A549 (cell line): ENCODE measurements around the gene TTC33. TPM values are rescaled to one million over a fixed set of nuclear protein-coding genes. Genes with fewer than 3 reads are reported as not detected.

ENCODE experiments used
- ATAC-seq, 2 experiments: fragments of 200-7000 bp in 1 of 2; fragments of >200 bp in 1 of 2; cut with Nextera tagmentation in 1 of 2; cut with Tn5 transposase in 1 of 2; 3 replicates each; pipeline versions ENCODE4 v1.8.0 to v1.9.1; 2018 to 2020; ENCODE audit warnings: mild to moderate bottlenecking in 1 of 2, moderate library complexity in 1 of 2
- CTCF ChIA-PET: fragments of 300-600 bp; sonication (Branson Sonifier 250); formaldehyde crosslinking; extraction: SDS; loops from one replicate; lab custom pipeline; 2021; ENCODE audit warnings: antibody characterized with exemption, inconsistent platforms; lab: Yijun Ruan, JAX
- POLR2A ChIA-PET: fragments of 350-600 bp; formaldehyde crosslinking; extraction: SDS; loops from one replicate; lab custom pipeline; 2021; ENCODE audit warnings: antibody characterized with exemption, inconsistent platforms; lab: Yijun Ruan, JAX
- DNase-seq, 2 experiments: peaks; one replicate each; pipeline versions ENCODE4 v3.0.0 to v3.0.0-alpha.2; 2011 to 2016; ENCODE audit warnings: low read depth in 1 of 2, low spot score in 1 of 2
- FAIRE-seq: peaks from 2 replicates; lab custom pipeline; 2011; peaks lifted over from hg19 to GRCh38; lab: Jason Lieb, UNC
- H3K27ac ChIP-seq, 2 experiments: fragments of >200 bp; sonication (Bioruptor Twin); formaldehyde crosslinking; 3 replicates each; pipeline ENCODE4 v1.5.1; 2016 to 2017
- H3K4me1 ChIP-seq: fragments of >200 bp; sonication (Bioruptor Twin); formaldehyde crosslinking; 3 replicates; pipeline ENCODE4 v1.6.1; 2016
- H3K4me2 ChIP-seq: fragments of >200 bp; sonication (Bioruptor Twin); formaldehyde crosslinking; 3 replicates; pipeline ENCODE4 v1.6.1; 2016
- H3K4me3 ChIP-seq: fragments of >200 bp; sonication (Bioruptor Twin); formaldehyde crosslinking; 3 replicates; pipeline ENCODE4 v1.5.1; 2016
- H3K9me3 ChIP-seq: fragments of >200 bp; sonication (Bioruptor Twin); formaldehyde crosslinking; 3 replicates; pipeline ENCODE4 v1.6.1; 2016
- CBX8 ChIP-seq: fragments of 200-600 bp; sonication (generic); IDR thresholded peaks from 2 replicates; pipeline ENCODE4 v1.6.1; 2016
- CHD2 ChIP-seq: fragments of 150-350 bp; IDR thresholded peaks from 2 replicates; pipeline ENCODE4 v1.6.1; 2014; ENCODE audit warnings: low read length; ENCODE audit not compliant: partially characterized antibody
- EHF ChIP-seq: fragments of 250-450 bp; sonication (Bioruptor Pico); IDR thresholded peaks from 2 replicates; pipeline ENCODE4 v1.5.0; 2020; ENCODE audit warnings: mild to moderate bottlenecking
- EP300 ChIP-seq, 2 experiments: fragments of >200 bp; sonication (Bioruptor Twin); formaldehyde crosslinking; IDR thresholded peaks; 2 replicates in 1 of 2; 3 replicates in 1 of 2; pipeline ENCODE4 v1.6.1; 2016 to 2017
- HDAC2 ChIP-seq: fragments of 200-600 bp; sonication (generic); IDR thresholded peaks from 2 replicates; pipeline ENCODE4 v1.6.1; 2016
- HOXA7 ChIP-seq: fragments of 250-450 bp; sonication (Bioruptor Pico); IDR thresholded peaks from 2 replicates; pipeline ENCODE4 v1.5.0; 2020; ENCODE audit warnings: mild to moderate bottlenecking, moderate library complexity
- HOXB13 ChIP-seq: fragments of 250-450 bp; sonication (Bioruptor Pico); IDR thresholded peaks from 2 replicates; pipeline ENCODE4 v1.5.0; 2020; ENCODE audit warnings: low read depth, mild to moderate bottlenecking, moderate library complexity
- HOXB5 ChIP-seq: fragments of 250-450 bp; sonication (Bioruptor Pico); IDR thresholded peaks from 2 replicates; pipeline ENCODE4 v1.5.0; 2020; ENCODE audit warnings: mild to moderate bottlenecking, moderate library complexity
- MAFK ChIP-seq: fragments of 450-650 bp; IDR thresholded peaks from 2 replicates; pipeline ENCODE4 v1.6.1; 2014; ENCODE audit not compliant: partially characterized antibody
- NFE2L2 ChIP-seq: fragments of 150-350 bp; conservative IDR thresholded peaks from 2 replicates; pipeline ENCODE4 v1.6.1; 2014; ENCODE audit warnings: low read length
- NPAS2 ChIP-seq: fragments of 250-450 bp; sonication (Bioruptor Pico); IDR thresholded peaks from 2 replicates; pipeline ENCODE4 v1.8.0; 2022; ENCODE audit warnings: mild to moderate bottlenecking, moderate library complexity, borderline replicate concordance
- NR3C1 ChIP-seq: fragments of >200 bp; sonication (Bioruptor Twin); formaldehyde crosslinking; IDR thresholded peaks from 3 replicates; pipeline ENCODE4 v1.6.1; 2017
- POLR2AphosphoS2 ChIP-seq: conservative IDR thresholded peaks from 2 replicates; pipeline ENCODE4 v1.6.1; 2012; ENCODE audit warnings: low read length, improper control_type of control experiment, inconsistent platforms
- RAD21 ChIP-seq, 2 experiments: fragments of >200 bp in 1 of 2; sonication (Bioruptor Twin) in 1 of 2; formaldehyde crosslinking in 1 of 2; IDR thresholded peaks in 1 of 2; conservative IDR thresholded peaks in 1 of 2; 2 replicates in 1 of 2; 3 replicates in 1 of 2; pipeline ENCODE4 v1.6.1; 2012 to 2018; ENCODE audit warnings: inconsistent platforms in 1 of 2
- RARB ChIP-seq: fragments of 250-450 bp; sonication (Bioruptor Pico); IDR thresholded peaks from 2 replicates; pipeline ENCODE4 v1.8.0; 2021; ENCODE audit warnings: mild to moderate bottlenecking, moderate library complexity
- SMC3 ChIP-seq: fragments of >200 bp; sonication (Bioruptor Twin); formaldehyde crosslinking; IDR thresholded peaks from 3 replicates; pipeline ENCODE4 v1.6.1; 2018; ENCODE audit warnings: inconsistent platforms
- TP53 ChIP-seq: fragments of 250-450 bp; sonication (Bioruptor Pico); IDR thresholded peaks from 2 replicates; pipeline ENCODE4 v1.5.0; 2021; ENCODE audit warnings: mild to moderate bottlenecking, moderate library complexity
- ZC3H11A ChIP-seq: fragments of 450-650 bp; IDR thresholded peaks from 2 replicates; pipeline ENCODE4 v1.6.1; 2014; ENCODE audit warnings: antibody characterized with exemption, mild to moderate bottlenecking
- WGBS: methylation state at CpG from one replicate; pipeline ENCODE4 v1.1.6; 2017; ENCODE audit errors: missing lambda C conversion rate; 5-methylcytosine and 5-hydroxymethylcytosine counted together
- polyA plus RNA-seq, 4 experiments: library from polyadenylated mRNA; depleted of rRNA in 3 of 4; stranded (reverse); fragments of >200 nt; fragmentation: RNase III in 1 of 4; extraction: RNeasy Plus Mini Kit Qiagen cat#74134 plus additional on column Dnase treatment in 1 of 4; gene quantifications; 2 replicates in 3 of 4; 3 replicates in 1 of 4; pipeline ENCODE4 v1.2.3, GENCODE V29; 2011 to 2017
- TF ChIP-seq, protein P1 (sequence below): IDR thresholded peaks from 2 replicates; pipeline ENCODE4 v1.6.1; 2012
- TF ChIP-seq, protein P2 (sequence below): IDR thresholded peaks from 2 replicates; pipeline ENCODE4 v1.6.1; 2012; ENCODE audit warnings: low read depth, borderline replicate concordance
- TF ChIP-seq, protein P3 (sequence below): fragments of 200-600 bp; sonication (generic); IDR thresholded peaks from 2 replicates; pipeline ENCODE4 v1.6.1; 2016; ENCODE audit warnings: antibody characterized with exemption, mild to moderate bottlenecking, moderate library complexity

The TTC33 gene
- polyA plus RNA-seq, 2 of the 4 experiments (the other 2 are of a cell fraction), result 17.1 to 19.8 TPM

DNA sequence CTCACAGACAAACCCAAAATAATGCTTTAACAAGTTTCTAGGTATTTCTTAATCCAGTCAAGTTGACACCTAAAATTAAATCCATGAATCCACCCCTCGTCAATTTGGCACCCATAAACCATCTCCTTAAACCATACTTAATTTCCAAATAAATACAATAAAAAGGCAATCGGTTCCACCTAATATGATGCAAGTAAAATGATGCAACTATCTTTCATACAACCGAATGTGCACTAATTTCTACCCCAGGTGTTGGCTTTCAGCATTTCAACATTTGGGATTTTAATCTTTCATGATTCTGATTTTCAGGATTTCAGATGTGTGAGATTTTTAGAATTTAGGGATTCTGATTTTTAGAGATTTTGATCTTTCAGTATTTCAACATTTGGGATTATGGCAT lies 25.1 kb upstream of the TTC33 start (continued):
- TF ChIP-seq, protein P1, sequence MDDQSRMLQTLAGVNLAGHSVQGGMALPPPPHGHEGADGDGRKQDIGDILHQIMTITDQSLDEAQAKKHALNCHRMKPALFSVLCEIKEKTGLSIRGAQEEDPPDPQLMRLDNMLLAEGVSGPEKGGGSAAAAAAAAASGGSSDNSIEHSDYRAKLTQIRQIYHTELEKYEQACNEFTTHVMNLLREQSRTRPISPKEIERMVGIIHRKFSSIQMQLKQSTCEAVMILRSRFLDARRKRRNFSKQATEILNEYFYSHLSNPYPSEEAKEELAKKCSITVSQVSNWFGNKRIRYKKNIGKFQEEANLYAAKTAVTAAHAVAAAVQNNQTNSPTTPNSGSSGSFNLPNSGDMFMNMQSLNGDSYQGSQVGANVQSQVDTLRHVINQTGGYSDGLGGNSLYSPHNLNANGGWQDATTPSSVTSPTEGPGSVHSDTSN, result no peak
- no peak for TF ChIP-seq NR3C1

- WGBS, result 78% methylated on average over 5 of the region's 5 CpGs
- H3K4me3 ChIP-seq, result no peak overlapping the region
- peaks cover 66% of the 10 kb centered on the region for H3K4me1 ChIP-seq
- DNase-seq (no peak), FAIRE-seq (no peak)
- H3K9me3 ChIP-seq, result no peaks in the 10 kb centered on the region
- peak; percentile 69 for TF ChIP-seq MAFK
- TF ChIP-seq HOXB5 (CRISPR knock-in tag), result no peak
- no peak for TF ChIP-seq EP300 (IDR thresholded peaks at IDR 0.05)
- TF ChIP-seq, all 56 proteins: peak for 1
- H3K27ac ChIP-seq, result no peak overlapping the region
- POLR2A ChIA-PET, result no interaction called here
- H3K4me2 ChIP-seq, result no peak overlapping the region
- CTCF ChIA-PET, result interaction anchor here (1.0 to 1.7 kb wide), 2 partner anchors 9 to 18 kb away, joined by 3 read pairs; partner anchors contain the start of gene PRKAA1
- ATAC-seq, result no peak
Measured at GRCh38 chr5:40780199-40780598, 24.4 kb upstream of the TTC33 start.

GRCh38 chr5:40779561-40779960 lies 23.8 kb upstream of the TTC33 start:
- no peak for FAIRE-seq
- TF ChIP-seq CBX8 (no peak), RARB (no peak), HOXB13 (no peak), POLR2AphosphoS2 (no peak), NFE2L2 (no peak), EHF (CRISPR knock-in tag) (no peak), ZC3H11A (no peak), SMC3 (no peak), TP53 (CRISPR knock-in tag) (no peak), NPAS2 (CRISPR knock-in tag) (no peak), CHD2 (no peak), HDAC2 (no peak), RAD21 (conservative IDR thresholded peaks at IDR 0.05 in 1 of 2, IDR thresholded peaks at IDR 0.05 in 1 of 2) (no peak), NR3C1 (no peak), HOXA7 (no peak)
- TF ChIP-seq, protein P2, sequence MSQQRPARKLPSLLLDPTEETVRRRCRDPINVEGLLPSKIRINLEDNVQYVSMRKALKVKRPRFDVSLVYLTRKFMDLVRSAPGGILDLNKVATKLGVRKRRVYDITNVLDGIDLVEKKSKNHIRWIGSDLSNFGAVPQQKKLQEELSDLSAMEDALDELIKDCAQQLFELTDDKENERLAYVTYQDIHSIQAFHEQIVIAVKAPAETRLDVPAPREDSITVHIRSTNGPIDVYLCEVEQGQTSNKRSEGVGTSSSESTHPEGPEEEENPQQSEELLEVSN, result no peak
- TF ChIP-seq, protein P3, sequence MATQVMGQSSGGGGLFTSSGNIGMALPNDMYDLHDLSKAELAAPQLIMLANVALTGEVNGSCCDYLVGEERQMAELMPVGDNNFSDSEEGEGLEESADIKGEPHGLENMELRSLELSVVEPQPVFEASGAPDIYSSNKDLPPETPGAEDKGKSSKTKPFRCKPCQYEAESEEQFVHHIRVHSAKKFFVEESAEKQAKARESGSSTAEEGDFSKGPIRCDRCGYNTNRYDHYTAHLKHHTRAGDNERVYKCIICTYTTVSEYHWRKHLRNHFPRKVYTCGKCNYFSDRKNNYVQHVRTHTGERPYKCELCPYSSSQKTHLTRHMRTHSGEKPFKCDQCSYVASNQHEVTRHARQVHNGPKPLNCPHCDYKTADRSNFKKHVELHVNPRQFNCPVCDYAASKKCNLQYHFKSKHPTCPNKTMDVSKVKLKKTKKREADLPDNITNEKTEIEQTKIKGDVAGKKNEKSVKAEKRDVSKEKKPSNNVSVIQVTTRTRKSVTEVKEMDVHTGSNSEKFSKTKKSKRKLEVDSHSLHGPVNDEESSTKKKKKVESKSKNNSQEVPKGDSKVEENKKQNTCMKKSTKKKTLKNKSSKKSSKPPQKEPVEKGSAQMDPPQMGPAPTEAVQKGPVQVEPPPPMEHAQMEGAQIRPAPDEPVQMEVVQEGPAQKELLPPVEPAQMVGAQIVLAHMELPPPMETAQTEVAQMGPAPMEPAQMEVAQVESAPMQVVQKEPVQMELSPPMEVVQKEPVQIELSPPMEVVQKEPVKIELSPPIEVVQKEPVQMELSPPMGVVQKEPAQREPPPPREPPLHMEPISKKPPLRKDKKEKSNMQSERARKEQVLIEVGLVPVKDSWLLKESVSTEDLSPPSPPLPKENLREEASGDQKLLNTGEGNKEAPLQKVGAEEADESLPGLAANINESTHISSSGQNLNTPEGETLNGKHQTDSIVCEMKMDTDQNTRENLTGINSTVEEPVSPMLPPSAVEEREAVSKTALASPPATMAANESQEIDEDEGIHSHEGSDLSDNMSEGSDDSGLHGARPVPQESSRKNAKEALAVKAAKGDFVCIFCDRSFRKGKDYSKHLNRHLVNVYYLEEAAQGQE, result no peak
- TF ChIP-seq, all 56 proteins: peak for 0
- whole genome bisulfite sequencing, result 89% methylated on average over 6 of the region's 6 CpGs
- Histone ChIP-seq H3K4me3 (no peak overlapping the region), H3K9me3 (no peaks in the 10 kb centered on the region), H3K4me2 (no peak overlapping the region), H3K27ac (no peak overlapping the region), H3K4me1 (peaks cover 65% of the 10 kb centered on the region)
- DNase-seq (no peak), ATAC-seq (no peak)
- CTCF ChIA-PET, result interaction anchor here (1.0 kb wide), 1 partner anchor 19 kb away, joined by 3 read pairs; the partner anchor contains the start of gene PRKAA1
- POLR2A ChIA-PET, result no interaction called here
